ENCODE data around the gene GAL3ST1.

GAL3ST1 gene

GRCh38 chr22:30539368-30539767 lies 35.1 kb downstream of the GAL3ST1 start:
- H3K36me3 ChIP-seq (ENCODE audit: control insufficient read depth in 1 of 2, insufficient read depth in 2 of 2, low read depth in 1 of 2, low read length in 2 of 2), result no peaks in the 10 kb centered on the region
- H2AFZ ChIP-seq (ENCODE audit: low read depth, low read length), result no peak overlapping the region
- H4K8ac ChIP-seq (ENCODE audit: low read length), result no peak overlapping the region
- H3K18ac ChIP-seq (ENCODE audit: low read depth in 1 of 2, low read length in 2 of 2), result no peak overlapping the region
- H2AK5ac ChIP-seq (ENCODE audit: low read length, severe bottlenecking), result no peak overlapping the region
- no peak overlapping the region for H2BK5ac ChIP-seq (ENCODE audit: low read depth, low read length, poor library complexity, severe bottlenecking)
- H3K23ac ChIP-seq (ENCODE audit: low read length in 2 of 2), result no peak overlapping the region
- no peak overlapping the region for H3K9ac ChIP-seq (ENCODE audit: low read length)
- H2BK12ac ChIP-seq (ENCODE audit: low read length in 2 of 2), result no peak overlapping the region
- H3K79me1 ChIP-seq (replicated peaks; ENCODE audit: low read length, poor library complexity, severe bottlenecking), result no peaks in the 10 kb centered on the region
- no peak overlapping the region for H3K4ac ChIP-seq (ENCODE audit: low read depth in 1 of 2, low read length in 2 of 2)
- H4K91ac ChIP-seq (ENCODE audit: low read length), result no peak overlapping the region
- H3K4me3 ChIP-seq (ENCODE audit: insufficient read depth in 1 of 2, low read depth in 1 of 2, low read length in 2 of 2), result no peak overlapping the region
- no peak for DNase-seq
- WGBS, result 100% methylated on average over 1 of the region's 1 CpG
- peaks cover 9% of the 10 kb centered on the region for H3K4me1 ChIP-seq (ENCODE audit: control insufficient read depth, insufficient read depth, low read depth, low read length)
- no peak overlapping the region for H2BK120ac ChIP-seq (ENCODE audit: low read depth, low read length)
- H2BK15ac ChIP-seq (ENCODE audit: low read depth, poor library complexity, severe bottlenecking), result no peak overlapping the region
- peaks cover 0 to 41% of the 10 kb centered on the region in 2 experiments for H3K27me3 ChIP-seq (ENCODE audit: control insufficient read depth in 1 of 2, insufficient read depth in 1 of 2, low read length in 2 of 2)
- H3K4me2 ChIP-seq (ENCODE audit: low read length, poor library complexity, severe bottlenecking), result no peak overlapping the region
- H3K27ac ChIP-seq (ENCODE audit: low read length, poor library complexity, severe bottlenecking), result no peak overlapping the region
- H3K14ac ChIP-seq (ENCODE audit: low read length in 2 of 2), result no peak overlapping the region
- H3K9me3 ChIP-seq (ENCODE audit: control insufficient read depth, low read length), result no peaks in the 10 kb centered on the region

DNA sequence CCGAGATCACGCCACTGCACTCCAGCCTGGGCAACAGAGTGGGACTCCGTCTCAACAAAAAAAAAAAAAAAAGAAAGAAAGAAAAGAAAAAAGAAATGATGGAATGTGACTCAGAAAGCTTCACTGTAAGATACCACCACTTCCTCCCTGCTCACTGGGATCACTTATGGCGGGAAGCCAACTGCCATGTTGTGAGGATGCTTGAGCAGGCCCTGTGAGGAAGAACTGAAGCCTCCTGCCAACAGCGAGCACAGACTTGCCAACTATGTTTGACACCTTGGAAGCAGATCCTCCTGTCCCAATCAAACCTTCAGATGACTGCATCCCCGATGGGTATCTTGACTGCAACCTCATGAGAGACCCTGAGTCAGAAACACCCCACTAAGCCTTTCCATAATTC lies 36.2 kb downstream of the GAL3ST1 start:
- H2BK12ac ChIP-seq (ENCODE audit: low read length in 2 of 2), result no peak overlapping the region
- peaks cover 6% of the 10 kb centered on the region for H3K4me1 ChIP-seq (ENCODE audit: control insufficient read depth, insufficient read depth, low read depth, low read length)
- DNase-seq, result no peak
- no peak overlapping the region for H3K14ac ChIP-seq (ENCODE audit: low read length in 2 of 2)
- H4K8ac ChIP-seq (ENCODE audit: low read length), result no peak overlapping the region
- H3K4ac ChIP-seq (ENCODE audit: low read depth in 1 of 2, low read length in 2 of 2), result no peak overlapping the region
- 82% methylated on average over 5 of the region's 6 CpGs for WGBS
- H2BK5ac ChIP-seq (ENCODE audit: low read depth, low read length, poor library complexity, severe bottlenecking), result no peak overlapping the region
- H3K27ac ChIP-seq (ENCODE audit: low read length, poor library complexity, severe bottlenecking), result no peak overlapping the region
- peaks cover 0 to 30% of the 10 kb centered on the region in 2 experiments for H3K27me3 ChIP-seq (ENCODE audit: control insufficient read depth in 1 of 2, insufficient read depth in 1 of 2, low read length in 2 of 2)
- no peak overlapping the region for H2AK5ac ChIP-seq (ENCODE audit: low read length, severe bottlenecking)
- H3K4me3 ChIP-seq (ENCODE audit: insufficient read depth in 1 of 2, low read depth in 1 of 2, low read length in 2 of 2), result no peak overlapping the region
- H3K18ac ChIP-seq (ENCODE audit: low read depth in 1 of 2, low read length in 2 of 2), result no peak overlapping the region
- H3K23ac ChIP-seq (ENCODE audit: low read length in 2 of 2), result no peak overlapping the region
- no peaks in the 10 kb centered on the region for H3K79me1 ChIP-seq (replicated peaks; ENCODE audit: low read length, poor library complexity, severe bottlenecking)
- H2BK15ac ChIP-seq (ENCODE audit: low read depth, poor library complexity, severe bottlenecking), result no peak overlapping the region
- no peak overlapping the region for H2AFZ ChIP-seq (ENCODE audit: low read depth, low read length)
- H3K9ac ChIP-seq (ENCODE audit: low read length), result no peak overlapping the region
- H2BK120ac ChIP-seq (ENCODE audit: low read depth, low read length), result no peak overlapping the region
- peaks cover 0 to 6% of the 10 kb centered on the region in 2 experiments for H3K36me3 ChIP-seq (ENCODE audit: control insufficient read depth in 1 of 2, insufficient read depth in 2 of 2, low read depth in 1 of 2, low read length in 2 of 2)
- H3K4me2 ChIP-seq (ENCODE audit: low read length, poor library complexity, severe bottlenecking), result no peak overlapping the region
- H4K91ac ChIP-seq (ENCODE audit: low read length), result no peak overlapping the region
- H3K9me3 ChIP-seq (ENCODE audit: control insufficient read depth, low read length), result no peaks in the 10 kb centered on the region

DNA sequence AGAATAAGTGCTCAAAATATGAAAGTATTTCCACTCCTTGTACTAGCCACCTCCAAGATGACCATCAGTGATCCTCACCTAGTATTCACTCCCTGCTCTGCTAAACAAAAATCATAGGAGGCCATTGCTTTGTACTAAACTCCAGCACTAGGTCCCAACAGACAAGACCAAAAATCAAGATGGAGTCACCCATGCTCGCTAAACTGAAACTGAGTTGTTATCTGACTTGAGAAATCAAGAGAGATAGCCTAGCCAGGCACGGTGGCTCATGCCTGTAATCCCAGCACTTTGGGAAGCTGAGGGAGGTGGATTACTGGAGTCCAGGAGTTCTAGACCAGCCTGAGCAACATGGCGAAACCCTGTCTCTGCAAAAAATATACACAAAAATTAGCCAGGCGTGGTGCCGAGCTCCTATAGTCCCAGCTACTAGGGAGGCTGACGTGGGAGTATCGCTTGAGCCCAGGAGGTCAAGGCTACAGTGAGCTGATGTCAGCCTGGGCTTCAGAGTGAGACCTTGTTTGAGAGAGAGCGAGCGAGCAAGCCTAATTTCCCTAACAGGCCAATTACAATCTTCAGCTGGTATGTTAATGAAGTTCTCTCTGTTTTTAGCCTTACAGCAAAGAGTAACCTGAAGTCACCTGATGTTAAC lies 37.3 kb downstream of the GAL3ST1 start:
- Histone ChIP-seq H2BK5ac (ENCODE audit: low read depth, low read length, poor library complexity, severe bottlenecking) (no peak overlapping the region), H3K18ac (ENCODE audit: low read depth in 1 of 2, low read length in 2 of 2) (no peak overlapping the region), H3K4me1 (ENCODE audit: control insufficient read depth, insufficient read depth, low read depth, low read length) (no peaks in the 10 kb centered on the region), H3K9me3 (ENCODE audit: control insufficient read depth, low read length) (no peaks in the 10 kb centered on the region), H2BK12ac (ENCODE audit: low read length in 2 of 2) (no peak overlapping the region), H3K9ac (ENCODE audit: low read length) (no peak overlapping the region), H3K27me3 (ENCODE audit: control insufficient read depth in 1 of 2, insufficient read depth in 1 of 2, low read length in 2 of 2) (peaks cover 0 to 30% of the 10 kb centered on the region in 2 experiments), H3K23ac (ENCODE audit: low read length in 2 of 2) (no peak overlapping the region), H2AFZ (ENCODE audit: low read depth, low read length) (no peak overlapping the region), H4K91ac (ENCODE audit: low read length) (no peak overlapping the region), H2BK120ac (ENCODE audit: low read depth, low read length) (no peak overlapping the region), H3K4me3 (ENCODE audit: insufficient read depth in 1 of 2, low read depth in 1 of 2, low read length in 2 of 2) (no peak overlapping the region), H3K4ac (ENCODE audit: low read depth in 1 of 2, low read length in 2 of 2) (no peak overlapping the region), H3K27ac (ENCODE audit: low read length, poor library complexity, severe bottlenecking) (no peak overlapping the region), H3K79me1 (replicated peaks; ENCODE audit: low read length, poor library complexity, severe bottlenecking) (no peaks in the 10 kb centered on the region), H3K14ac (ENCODE audit: low read length in 2 of 2) (no peak overlapping the region), H3K4me2 (ENCODE audit: low read length, poor library complexity, severe bottlenecking) (no peak overlapping the region), H4K8ac (ENCODE audit: low read length) (no peak overlapping the region), H2BK15ac (ENCODE audit: low read depth, poor library complexity, severe bottlenecking) (no peak overlapping the region), H3K36me3 (ENCODE audit: control insufficient read depth in 1 of 2, insufficient read depth in 2 of 2, low read depth in 1 of 2, low read length in 2 of 2) (peaks cover 0 to 16% of the 10 kb centered on the region in 2 experiments), H2AK5ac (ENCODE audit: low read length, severe bottlenecking) (no peak overlapping the region)
- no peak for DNase-seq
- WGBS, result 82% methylated on average over 9 of the region's 9 CpGs

DNA sequence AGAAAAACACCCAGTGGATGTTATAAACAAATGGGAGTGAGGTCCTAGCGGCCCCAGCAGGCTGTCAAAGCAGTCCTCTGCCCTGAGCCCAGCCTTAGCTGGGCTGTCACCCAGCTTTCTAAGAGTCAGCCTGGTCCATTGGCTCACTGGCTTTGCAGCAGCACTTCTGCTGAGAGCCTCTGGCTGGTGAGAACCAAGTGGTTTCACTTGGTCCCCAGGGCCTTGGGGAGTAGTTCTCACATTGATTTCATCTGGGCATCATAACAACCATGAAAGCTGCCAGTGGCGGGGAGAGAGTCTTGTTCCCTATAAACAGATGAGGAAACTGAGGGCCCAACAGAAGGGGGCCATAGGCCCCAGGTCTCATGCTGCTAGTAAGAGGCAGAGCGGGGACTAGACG lies 39.3 kb downstream of the GAL3ST1 start:
- 83% methylated on average over 4 of the region's 4 CpGs for WGBS
- H4K8ac ChIP-seq (ENCODE audit: low read length), result no peak overlapping the region
- H3K36me3 ChIP-seq (ENCODE audit: control insufficient read depth in 1 of 2, insufficient read depth in 2 of 2, low read depth in 1 of 2, low read length in 2 of 2), result peaks cover 0 to 29% of the 10 kb centered on the region in 2 experiments
- H3K4ac ChIP-seq (ENCODE audit: low read depth in 1 of 2, low read length in 2 of 2), result no peak overlapping the region
- H3K23ac ChIP-seq (ENCODE audit: low read length in 2 of 2), result no peak overlapping the region
- no peaks in the 10 kb centered on the region for H3K79me1 ChIP-seq (replicated peaks; ENCODE audit: low read length, poor library complexity, severe bottlenecking)
- H3K27me3 ChIP-seq (ENCODE audit: control insufficient read depth in 1 of 2, insufficient read depth in 1 of 2, low read length in 2 of 2), result peaks cover 0 to 23% of the 10 kb centered on the region in 2 experiments
- no peak overlapping the region for H3K18ac ChIP-seq (ENCODE audit: low read depth in 1 of 2, low read length in 2 of 2)
- H3K9ac ChIP-seq (ENCODE audit: low read length), result no peak overlapping the region
- DNase-seq, result no peak
- no peak overlapping the region for H3K4me2 ChIP-seq (ENCODE audit: low read length, poor library complexity, severe bottlenecking)
- H2BK5ac ChIP-seq (ENCODE audit: low read depth, low read length, poor library complexity, severe bottlenecking), result no peak overlapping the region
- no peak overlapping the region for H3K27ac ChIP-seq (ENCODE audit: low read length, poor library complexity, severe bottlenecking)
- H3K4me1 ChIP-seq (ENCODE audit: control insufficient read depth, insufficient read depth, low read depth, low read length), result no peaks in the 10 kb centered on the region
- H3K9me3 ChIP-seq (ENCODE audit: control insufficient read depth, low read length), result no peaks in the 10 kb centered on the region
- H3K4me3 ChIP-seq (ENCODE audit: insufficient read depth in 1 of 2, low read depth in 1 of 2, low read length in 2 of 2), result no peak overlapping the region
- no peak overlapping the region for H2BK120ac ChIP-seq (ENCODE audit: low read depth, low read length)
- no peak overlapping the region for H2AK5ac ChIP-seq (ENCODE audit: low read length, severe bottlenecking)
- H2BK15ac ChIP-seq (ENCODE audit: low read depth, poor library complexity, severe bottlenecking), result no peak overlapping the region
- no peak overlapping the region for H4K91ac ChIP-seq (ENCODE audit: low read length)
- H3K14ac ChIP-seq (ENCODE audit: low read length in 2 of 2), result no peak overlapping the region
- H2BK12ac ChIP-seq (ENCODE audit: low read length in 2 of 2), result no peak overlapping the region
- no peak overlapping the region for H2AFZ ChIP-seq (ENCODE audit: low read depth, low read length)

Data from mesenchymal stem cell (in vitro differentiated cells and primary cell).